SW480 (cell line): ENCODE data around the gene TRO.

Experiments
- DNase-seq: peaks from one replicate; pipeline ENCODE4 v3.0.0-alpha.2; 2016; ENCODE audit warnings: low spot score

TRO gene, protein sequence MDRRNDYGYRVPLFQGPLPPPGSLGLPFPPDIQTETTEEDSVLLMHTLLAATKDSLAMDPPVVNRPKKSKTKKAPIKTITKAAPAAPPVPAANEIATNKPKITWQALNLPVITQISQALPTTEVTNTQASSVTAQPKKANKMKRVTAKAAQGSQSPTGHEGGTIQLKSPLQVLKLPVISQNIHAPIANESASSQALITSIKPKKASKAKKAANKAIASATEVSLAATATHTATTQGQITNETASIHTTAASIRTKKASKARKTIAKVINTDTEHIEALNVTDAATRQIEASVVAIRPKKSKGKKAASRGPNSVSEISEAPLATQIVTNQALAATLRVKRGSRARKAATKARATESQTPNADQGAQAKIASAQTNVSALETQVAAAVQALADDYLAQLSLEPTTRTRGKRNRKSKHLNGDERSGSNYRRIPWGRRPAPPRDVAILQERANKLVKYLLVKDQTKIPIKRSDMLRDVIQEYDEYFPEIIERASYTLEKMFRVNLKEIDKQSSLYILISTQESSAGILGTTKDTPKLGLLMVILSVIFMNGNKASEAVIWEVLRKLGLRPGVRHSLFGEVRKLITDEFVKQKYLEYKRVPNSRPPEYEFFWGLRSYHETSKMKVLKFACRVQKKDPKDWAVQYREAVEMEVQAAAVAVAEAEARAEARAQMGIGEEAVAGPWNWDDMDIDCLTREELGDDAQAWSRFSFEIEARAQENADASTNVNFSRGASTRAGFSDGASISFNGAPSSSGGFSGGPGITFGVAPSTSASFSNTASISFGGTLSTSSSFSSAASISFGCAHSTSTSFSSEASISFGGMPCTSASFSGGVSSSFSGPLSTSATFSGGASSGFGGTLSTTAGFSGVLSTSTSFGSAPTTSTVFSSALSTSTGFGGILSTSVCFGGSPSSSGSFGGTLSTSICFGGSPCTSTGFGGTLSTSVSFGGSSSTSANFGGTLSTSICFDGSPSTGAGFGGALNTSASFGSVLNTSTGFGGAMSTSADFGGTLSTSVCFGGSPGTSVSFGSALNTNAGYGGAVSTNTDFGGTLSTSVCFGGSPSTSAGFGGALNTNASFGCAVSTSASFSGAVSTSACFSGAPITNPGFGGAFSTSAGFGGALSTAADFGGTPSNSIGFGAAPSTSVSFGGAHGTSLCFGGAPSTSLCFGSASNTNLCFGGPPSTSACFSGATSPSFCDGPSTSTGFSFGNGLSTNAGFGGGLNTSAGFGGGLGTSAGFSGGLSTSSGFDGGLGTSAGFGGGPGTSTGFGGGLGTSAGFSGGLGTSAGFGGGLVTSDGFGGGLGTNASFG (N-terminal part only)

GRCh38 chrX:54920610-54921426 is at the start of gene TRO:
TSS of gene TRO (plus strand) at chrX:54920824. CDS start at chrX:54922247, 1,423 bp downstream.
- DNase-seq, result no peak

- DNase-seq, result no peak
Measured at GRCh38 chrX:54885740-54886139, 34.9 kb upstream of the TRO start.

GRCh38 chrX:54891573-54891972 is 29.1 kb upstream of the TRO start:
- DNase-seq, result peak; percentile 18

DNA sequence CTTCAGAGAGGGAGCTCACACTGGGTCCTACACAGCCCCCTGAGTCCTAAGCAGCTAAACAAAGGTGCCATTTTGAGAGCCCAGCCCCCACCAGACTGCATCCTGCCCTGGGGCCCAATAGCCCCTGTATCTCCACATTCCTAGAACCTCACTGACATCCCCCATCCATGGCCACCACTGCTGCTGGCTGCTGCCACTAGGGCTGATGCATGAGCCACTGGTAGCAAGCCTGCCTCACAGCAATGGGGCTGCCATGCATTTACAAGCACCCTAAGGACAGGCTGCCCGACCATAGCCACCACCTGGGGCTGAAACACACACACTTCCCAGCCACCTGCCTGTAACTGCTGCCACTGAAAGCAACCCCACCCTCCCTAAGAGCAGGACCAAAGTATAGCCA is 26.5 kb upstream of the TRO start:
- no peak for DNase-seq

- DNase-seq, result no peak
Measured at GRCh38 chrX:54909941-54910340, 10.7 kb upstream of the TRO start.

- no peak for DNase-seq
Measured at GRCh38 chrX:54921427-54922021, 900 bp downstream of the TRO start.

DNA sequence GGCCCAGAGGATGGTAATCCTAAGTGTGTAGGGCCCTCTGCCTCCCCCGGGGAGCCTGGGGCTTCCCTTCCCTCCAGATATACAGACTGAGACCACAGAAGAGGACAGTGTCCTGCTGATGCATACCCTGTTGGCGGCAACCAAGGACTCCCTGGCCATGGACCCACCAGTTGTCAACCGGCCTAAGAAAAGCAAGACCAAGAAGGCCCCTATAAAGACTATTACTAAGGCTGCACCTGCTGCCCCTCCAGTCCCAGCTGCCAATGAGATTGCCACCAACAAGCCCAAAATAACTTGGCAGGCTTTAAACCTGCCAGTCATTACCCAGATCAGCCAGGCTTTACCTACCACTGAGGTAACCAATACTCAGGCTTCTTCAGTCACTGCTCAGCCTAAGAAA is 1.9 kb downstream of the TRO start:
- no peak for DNase-seq

DNA sequence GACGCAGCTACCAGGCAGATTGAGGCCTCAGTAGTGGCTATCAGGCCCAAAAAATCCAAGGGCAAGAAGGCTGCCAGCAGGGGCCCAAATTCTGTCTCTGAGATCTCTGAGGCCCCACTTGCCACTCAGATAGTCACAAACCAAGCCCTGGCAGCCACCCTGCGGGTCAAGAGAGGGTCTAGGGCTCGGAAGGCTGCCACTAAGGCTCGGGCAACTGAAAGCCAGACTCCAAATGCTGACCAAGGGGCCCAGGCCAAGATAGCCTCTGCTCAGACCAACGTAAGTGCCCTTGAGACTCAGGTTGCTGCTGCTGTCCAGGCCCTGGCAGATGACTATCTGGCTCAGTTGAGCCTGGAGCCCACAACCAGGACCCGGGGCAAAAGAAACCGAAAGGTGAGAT is 2.8 kb downstream of the TRO start:
- DNase-seq, result no peak

- no peak for DNase-seq
Measured at GRCh38 chrX:54926978-54927377, 6.4 kb downstream of the TRO start.

- DNase-seq, result no peak
Measured at GRCh38 chrX:54928876-54929275, 8.3 kb downstream of the TRO start.

- DNase-seq, result no peak
Measured at GRCh38 chrX:54930291-54931049, 9.8 kb downstream of the TRO start.

DNA sequence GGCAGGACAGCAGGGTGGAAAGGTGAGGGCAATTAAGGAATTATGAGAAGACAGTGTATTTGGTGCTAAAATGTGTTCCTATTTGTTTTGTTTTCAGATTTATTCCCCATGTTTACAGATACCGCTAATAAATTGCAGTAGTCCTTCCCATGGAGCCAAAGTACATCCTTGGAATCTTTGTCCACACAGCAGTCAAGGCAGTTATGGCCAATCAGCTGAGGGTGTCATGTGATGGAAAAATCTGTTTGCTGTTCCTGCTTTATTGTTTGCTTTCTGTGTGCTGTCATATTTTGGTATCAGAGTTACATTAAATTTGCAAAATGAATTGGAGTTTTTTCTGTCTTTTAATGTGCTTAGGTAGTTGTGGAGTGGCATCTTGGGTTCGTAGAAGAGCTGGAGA is 10.5 kb downstream of the TRO start:
- DNase-seq, result no peak

DNA sequence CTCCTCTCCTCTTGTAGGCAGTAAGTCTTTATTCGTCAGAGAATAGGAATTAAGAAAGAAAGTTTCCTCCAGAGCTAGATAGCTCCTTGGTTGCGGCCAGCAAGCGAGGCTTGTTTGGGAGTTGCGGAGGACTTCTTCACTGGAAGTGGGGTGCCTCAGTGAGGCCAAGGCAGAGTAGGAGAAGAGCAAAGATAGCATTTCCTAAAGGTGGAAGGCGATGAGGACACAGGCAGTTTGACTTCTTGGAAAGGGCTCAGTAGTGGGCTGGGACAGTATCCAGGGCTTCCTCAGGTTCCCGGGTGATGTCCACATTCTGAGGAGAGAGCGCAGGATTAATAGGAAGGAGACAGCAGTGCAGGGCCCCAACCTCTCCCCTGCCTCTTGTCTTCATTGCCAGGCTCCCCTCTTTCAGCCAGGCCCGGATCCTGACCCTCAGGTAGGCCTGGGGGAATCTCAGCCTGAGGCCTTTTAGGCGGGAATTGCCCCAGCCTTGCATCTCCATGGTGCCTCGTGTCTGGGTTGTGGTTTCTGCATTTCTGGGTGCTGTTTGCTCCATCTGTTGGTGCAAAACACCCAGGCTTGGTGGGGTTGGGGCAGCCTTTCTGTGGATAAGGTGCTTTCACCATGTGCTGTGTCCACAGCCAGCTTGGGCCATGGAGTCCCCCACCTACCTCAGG is 12.7 kb downstream of the TRO start:
- no peak for DNase-seq

- no peak for DNase-seq
Measured at GRCh38 chrX:54934058-54934457, 13.4 kb downstream of the TRO start.

GRCh38 chrX:54934890-54935289 is 14.3 kb downstream of the TRO start:
- DNase-seq, result no peak

- no peak for DNase-seq
Measured at GRCh38 chrX:54935306-54935705, 14.7 kb downstream of the TRO start.

- DNase-seq, result no peak
Measured at GRCh38 chrX:54937416-54937815, 16.8 kb downstream of the TRO start.

GRCh38 chrX:54944816-54945215 is 24.2 kb downstream of the TRO start:
- no peak for DNase-seq

GRCh38 chrX:54945224-54945623 is 24.6 kb downstream of the TRO start:
- DNase-seq, result no peak
